HG02642 (cell line): ENCODE results near the gene STT3B.

Experiments used
- ATAC-seq: cut with Tn5 transposase; IDR thresholded peaks from one replicate; pipeline ENCODE4 v1.9.1; 2021; ENCODE audit warnings: mild to moderate bottlenecking; ENCODE audit not compliant: unreplicated experiment, poor library complexity

STT3B gene

DNA sequence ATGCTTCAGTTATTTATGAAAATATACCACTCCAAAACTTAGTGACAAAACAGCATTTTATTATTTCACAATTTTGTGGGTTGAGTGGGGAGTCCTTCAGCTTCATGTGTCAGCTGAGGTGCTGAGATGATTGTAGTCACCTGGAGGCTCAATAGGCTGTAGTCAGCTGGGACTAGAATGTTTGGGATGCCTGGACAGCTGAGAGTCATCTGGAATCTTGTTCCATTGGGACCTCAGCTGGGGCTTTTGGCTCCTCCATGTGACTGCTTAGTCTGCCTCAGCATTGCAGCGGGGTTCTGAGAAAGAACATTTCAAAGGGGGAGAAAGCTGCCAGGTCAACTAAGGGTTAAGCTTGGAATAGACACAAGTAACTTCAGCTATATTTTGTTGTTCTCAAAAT is 13.4 kb downstream of the STT3B start:
- no peak for ATAC-seq

DNA sequence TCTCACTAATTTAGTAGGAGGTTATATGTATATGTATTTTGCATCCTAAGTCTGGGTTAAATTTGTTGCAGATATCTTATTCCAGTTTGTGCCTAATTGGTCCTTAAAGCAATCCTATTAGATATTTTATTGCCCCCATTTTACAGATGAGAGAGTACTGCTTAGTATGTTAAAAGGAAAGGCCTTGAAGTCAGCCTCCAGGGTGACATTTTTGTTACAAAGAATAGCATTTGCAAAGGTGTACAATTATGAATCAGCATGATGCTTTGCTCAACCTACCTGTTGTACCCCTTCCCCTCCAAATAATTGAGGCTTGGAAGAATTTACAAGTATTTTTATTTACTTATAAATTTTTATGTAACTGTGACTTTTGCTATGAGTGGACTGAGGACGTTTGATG is 14.0 kb downstream of the STT3B start:
- ATAC-seq = no peak

DNA sequence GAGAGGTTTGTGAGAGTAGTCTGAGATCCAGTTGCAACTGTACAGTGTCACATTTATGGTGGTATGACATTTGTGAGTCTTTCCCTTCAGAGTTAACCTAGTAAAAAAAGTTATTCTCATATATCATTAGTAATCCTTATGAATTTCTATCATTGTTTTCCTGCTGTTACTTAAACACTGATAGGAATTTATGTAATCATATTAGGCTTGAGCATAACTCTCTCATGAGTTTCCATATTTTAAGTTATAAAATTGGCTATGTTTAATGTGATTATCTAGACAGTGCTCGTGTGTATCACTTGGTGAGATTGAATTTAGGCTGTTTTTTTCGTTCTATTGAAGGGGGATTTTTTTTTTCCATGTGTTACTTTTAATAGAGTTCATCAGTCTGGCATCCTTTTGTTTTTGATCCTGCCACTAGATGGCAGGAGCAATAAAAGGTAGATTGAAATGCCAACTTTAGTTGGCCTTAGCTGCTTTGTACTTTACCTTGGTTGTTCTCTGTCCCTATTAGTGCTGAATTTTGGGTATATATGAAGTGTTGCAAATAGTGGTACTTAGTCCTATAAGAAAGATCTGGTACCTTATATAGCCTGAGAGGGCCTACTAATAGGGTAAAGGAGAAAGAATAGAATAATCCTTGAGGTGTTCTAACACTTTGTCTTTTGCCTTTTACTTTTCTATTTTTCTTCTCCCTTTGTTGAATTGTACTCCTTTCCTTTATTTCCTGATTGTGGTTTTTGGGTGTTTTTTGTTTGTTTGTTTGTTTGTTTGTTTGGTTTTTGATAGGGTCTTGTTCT is 17.9 kb downstream of the STT3B start:
- no peak for ATAC-seq

DNA sequence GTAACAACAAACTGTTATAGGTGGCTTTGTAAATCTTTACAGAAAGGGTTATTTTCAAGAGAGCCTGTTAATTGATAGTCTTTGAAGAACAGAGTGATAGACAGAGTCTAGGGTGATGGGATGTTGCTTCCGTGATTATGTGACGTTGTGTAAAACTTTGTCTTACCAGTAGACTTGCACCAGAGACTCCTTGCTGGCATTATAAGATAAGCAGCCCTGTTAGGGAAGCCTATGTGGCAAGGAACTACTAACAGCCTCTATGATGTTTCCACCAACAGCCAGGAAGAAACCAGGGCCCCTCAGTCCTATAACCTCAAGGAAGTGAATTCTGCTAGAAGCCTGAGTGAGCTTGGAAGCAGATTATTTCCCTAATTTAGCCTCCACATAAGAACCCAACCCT is 18.9 kb downstream of the STT3B start:
- ATAC-seq = no peak

DNA sequence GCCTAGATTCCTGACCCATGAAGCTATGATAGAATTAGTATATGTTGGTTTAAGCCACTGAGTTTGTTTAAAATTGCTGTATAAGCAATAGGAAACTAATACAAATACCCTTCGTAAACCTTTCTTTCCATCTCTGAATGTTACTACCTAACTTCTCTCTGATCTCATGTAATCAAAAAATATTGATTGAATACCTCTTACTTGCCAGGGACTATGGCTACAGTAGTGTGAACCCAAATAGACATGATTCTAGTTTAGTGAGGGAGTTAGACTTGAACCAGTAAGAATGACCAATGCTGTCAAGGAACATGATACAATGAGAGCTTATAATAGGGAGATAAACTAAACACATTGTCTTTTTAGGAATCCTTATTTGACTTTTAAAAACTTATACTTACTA is 19.4 kb downstream of the STT3B start:
- ATAC-seq = no peak

DNA sequence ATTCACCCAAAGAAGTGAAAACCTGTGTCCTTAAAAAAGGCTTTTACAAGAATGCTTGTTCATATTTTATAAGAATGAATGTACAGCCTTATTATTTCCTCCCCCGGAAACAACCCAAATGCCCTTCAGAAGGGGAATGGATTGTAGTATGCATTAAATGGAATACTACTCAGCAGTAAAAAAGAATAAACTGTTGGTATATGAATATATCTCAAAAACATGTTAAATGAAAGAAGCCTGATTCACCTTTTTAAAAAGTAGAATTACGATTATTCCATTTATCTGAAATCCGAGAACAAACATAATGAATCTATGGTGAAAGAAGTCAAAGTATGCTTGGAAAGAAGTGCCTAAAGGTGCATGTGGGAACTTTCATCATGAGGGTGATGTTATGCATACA is 20.5 kb downstream of the STT3B start:
- ATAC-seq = no peak

DNA sequence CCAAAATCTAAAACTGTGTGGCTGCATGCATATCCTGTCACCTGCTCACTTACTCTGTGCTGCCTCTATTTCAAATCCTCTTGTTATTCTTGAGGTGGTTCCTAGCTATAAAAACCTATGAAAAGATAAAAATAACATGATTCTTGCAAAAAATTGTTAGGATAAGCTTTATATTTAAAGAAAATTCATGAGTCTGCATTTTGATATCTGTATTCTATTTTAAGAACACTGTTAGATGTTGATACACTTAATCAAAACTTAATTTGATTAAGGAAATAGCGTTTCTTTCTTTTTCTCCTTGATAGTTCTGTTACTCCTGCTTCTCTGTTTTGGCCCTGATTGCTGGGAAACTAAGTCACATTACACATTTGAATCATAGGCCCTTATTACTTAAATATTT is 22.5 kb downstream of the STT3B start:
- no peak for ATAC-seq

DNA sequence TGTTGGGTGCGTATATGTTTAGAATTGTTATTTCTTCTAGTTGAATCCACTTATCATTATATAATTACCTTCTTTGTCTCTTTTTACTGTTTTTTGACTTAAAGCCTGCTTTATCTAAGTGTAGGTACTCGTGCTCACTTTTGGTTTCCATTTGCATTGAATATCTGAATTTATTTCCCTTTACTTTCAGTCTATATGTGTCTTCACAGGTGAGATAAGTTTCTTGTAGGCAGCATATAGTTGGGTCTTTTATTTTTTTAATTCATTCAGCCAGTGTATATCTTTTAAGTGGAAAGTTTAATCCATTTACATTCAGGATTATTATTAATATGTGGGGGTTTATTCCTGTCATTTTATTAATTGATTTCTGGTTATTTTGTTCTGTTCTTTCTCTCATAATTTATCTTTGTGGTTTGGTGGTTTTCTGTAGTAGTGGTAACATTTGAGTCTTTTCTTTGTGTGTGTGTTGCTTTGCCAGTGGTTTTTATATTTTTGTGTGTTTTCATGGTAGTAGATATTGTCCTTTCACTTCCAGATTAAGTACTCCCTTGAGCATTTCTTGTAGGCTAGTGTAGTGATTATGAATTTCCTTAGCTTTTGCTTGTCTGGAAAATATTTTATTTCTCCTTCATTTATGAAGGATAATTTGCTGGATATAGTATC is 27.3 kb downstream of the STT3B start:
- ATAC-seq = no peak

DNA sequence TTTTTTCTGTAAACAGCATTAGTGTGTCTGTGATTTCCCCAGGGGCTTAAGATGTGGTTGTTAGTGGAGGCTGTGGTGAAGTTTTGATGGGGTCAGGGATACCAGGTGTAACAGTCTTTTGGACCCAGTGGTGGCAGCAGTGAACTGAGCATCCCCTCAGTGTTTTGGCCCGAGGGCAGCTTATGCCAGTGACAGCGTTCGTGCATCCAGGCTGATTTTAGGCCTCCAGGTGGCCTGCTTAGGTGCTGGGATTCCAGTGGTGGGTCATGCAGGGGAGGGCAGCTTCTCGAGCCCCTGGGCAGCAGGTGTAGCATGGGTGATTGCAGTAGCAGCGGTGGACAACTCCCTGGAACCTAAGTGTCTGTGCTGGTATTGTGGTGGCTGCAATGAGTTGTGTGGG is 29.2 kb downstream of the STT3B start:
- ATAC-seq = no peak

DNA sequence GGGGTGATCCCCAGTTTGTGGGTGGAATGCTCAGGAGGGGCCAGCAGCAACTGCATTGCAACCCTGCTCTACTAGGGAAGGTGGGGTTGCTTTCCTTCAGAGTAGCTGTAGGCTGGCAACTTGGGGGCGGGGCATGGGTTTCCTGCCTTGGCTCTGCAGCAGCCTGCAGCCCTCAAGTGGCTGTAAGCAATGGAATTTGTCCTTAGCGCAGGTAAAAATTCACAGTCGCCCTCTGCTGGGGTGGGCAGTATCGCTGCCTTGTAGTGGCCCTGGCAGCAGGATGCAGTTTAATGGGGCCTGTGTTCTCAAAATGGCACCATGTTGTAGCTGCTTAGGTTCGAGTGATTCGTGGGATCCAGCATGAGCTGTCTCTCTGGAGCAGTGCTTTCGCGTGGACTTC is 29.8 kb downstream of the STT3B start:
- ATAC-seq = no peak

DNA sequence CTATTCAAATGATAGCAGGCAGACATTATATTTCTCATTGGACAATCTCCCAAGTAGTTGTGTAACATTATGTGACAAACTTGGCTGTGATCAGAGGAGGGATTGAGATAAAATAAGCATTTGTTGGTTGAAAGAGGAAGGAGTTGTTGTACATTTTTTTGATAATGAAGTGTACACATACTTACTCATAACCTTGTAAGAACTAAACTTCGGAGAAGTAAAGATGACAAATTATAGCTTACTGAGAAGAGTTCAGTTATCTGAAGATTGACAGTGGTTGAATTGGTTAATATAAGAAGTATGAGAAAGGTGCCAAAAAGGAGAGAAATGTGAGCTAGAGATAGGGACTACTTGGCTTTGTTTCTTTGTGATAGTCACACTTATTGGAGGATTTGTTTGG is 32.6 kb downstream of the STT3B start:
- no peak for ATAC-seq

DNA sequence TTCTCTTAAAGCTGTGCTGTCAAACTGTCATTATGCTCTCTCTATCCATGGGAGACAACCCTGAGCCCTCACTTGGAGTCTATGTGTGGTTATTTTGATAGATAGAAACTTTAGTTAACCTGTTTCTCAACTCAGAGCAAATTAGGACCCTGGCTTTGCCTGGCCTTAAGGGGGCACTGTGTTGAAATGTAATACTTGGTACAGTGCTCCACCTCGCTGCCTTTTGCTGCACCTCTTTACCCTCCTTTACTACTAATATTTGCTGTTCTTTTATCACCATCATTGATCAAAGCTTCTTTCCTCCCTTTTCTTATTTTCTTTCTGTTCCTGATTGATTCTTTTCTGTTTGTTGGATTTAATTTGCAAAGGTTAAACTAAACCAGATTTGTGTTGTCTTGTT is 34.3 kb downstream of the STT3B start:
- peak; percentile 79 for ATAC-seq

DNA sequence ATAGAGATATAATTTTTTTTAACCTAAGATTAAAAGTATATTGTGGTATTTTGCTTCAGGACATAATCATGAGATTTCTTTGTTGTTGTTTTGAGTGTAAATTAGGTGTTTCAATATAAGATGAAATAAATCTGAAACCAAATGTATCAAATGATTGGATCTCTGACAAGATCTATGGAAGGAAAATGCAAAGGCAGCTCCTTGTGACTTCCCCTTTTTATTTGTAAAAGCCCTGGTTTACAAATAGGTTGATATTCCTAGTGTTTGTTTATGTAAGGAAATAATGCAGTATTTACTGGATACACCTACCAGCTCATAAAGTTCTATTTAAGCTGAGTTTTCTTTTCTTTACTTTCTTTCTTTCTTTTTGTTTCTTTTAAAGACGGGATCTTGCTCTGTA is 35.9 kb downstream of the STT3B start:
- no peak for ATAC-seq

DNA sequence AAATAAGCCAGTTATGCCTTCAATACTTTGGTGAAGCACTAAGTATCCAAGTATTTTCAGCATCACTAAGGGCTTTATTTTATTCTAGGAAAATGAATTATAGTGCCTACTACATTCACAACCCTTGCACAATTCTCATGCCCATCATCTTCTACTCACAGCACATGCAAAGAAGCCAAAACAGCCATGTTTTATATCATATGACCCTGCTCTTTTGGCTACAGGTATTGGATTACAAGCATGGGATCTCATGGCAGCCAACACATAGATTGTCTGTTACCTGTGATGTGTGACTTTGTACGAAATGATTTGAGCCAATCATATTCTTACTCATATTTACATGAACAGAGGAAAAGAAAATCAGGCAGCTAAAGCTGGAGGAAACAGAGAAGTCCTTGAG is 38.6 kb downstream of the STT3B start:
- no peak for ATAC-seq

DNA sequence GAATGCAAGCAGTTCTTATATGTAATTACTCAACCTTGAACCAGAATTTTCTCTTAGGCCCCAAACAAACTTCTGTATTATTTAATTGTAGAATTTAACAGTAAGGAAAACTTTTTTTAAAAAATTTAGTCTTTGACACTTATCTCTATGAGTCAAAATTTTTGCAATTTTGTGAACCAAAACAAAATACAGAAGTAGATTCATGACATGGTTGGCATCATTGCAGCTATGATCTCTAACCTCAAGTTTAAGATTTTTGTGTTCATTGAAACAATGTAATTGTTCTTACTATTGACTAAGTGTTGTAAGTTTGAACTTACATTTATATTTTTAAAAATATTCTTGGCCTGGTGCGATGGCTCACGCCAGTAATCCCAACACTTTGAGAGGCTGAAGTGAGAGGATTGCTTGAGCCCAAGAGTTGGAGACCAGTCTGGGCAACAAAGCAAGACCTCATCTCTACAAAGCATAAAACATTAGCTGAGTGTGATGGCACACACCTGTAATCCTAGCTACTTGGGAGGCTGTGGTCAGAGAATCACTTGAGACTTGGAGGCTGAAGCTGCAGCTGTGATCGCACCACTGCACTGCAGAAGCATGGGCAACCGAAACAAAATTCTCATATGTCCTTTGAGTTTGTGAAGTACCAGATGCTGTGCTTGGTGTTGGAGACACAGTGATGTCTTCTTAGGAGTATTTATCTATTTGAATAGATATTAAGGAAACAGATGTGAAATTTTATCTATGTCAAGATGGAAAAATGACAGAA is 39.7 kb downstream of the STT3B start:
- no peak for ATAC-seq

DNA sequence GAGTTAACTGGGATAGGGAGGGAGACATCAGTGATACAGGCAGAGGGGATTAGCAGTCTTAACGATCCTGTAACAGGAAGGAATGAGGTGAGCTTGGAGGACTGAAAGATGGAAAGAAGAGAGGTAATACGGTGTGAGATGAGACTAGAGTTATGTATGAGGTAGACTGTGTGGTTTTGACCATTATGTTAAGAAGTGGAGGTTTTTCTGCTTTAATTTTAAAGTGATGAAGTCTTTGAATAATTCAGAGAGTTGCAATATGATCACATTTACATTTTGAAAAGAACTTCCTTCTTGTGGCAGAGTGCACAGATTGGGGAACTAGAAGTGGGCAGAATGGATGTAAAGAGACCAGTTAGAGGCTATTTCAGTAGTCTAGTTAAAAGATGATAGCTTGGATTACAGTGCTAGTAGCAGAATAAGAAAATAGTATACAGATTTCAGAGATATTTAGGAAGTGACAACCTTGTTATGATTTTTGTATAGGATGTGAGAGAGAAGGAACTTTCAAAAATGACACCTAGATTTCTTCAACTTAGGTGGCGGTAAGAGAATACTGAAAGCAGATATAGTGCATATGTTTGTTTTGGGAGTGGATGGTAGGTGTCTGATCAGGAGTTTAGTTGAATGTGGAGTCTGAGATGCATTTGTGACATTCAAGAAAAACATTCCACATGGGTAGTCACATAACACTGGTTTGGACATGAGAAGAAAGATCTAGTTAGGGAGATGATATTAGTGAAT is 40.5 kb downstream of the STT3B start:
- ATAC-seq = no peak

DNA sequence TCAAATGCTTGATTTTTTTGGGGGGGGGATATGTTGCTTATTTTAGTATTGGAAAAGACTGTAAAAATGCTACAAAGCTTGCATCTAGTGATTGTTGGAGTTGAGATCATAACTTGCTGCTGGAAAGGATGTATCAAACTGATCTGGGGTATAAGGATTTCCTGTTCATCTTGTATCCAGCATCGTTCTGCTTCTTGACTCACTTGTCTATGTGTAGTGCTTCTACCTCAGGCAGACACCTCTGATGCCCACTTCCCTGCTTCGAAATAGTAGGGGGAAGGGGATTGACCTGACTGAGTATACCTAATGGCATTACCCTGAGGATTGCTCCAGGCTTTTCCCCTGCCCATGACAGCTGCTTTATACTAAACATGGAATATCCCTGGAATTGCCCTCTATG is 42.7 kb downstream of the STT3B start:
- no peak for ATAC-seq

DNA sequence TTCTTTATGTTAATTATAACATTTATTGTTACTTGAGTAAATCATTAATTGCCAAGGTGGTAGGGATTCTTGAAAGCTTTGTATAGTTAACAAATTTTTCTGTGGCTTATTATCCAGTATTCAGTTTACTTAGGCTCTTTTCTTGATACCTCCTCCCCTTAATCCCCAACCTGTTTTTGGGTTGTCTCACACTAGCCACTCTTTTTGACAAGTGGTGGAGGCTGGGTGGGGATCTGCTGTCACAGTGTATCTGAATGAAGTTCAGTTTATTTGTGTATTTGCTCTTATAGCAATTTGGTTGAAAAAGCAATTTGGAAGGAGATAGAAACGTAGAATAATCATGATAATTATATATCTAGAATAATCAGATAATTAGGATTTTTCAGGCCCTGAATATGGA is 43.8 kb downstream of the STT3B start:
- no peak for ATAC-seq

DNA sequence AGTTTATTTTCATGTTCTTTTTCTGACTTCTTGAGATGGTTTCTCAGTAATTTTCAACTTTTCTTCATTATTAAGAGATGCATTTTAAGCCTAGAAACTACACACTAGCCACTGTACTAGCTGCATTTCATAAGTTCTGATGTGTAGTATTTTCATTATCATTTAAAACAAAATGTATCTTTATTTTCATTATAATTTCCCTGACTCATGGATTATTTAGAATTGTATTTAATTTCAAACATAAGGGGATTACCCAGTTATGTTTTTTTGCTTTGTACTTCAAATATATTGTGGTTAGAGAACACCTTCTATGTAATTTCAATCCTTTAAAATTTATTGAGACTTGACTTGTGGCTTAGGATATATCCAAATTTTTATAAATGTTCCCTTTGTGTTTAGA is 44.5 kb downstream of the STT3B start:
- no peak for ATAC-seq

DNA sequence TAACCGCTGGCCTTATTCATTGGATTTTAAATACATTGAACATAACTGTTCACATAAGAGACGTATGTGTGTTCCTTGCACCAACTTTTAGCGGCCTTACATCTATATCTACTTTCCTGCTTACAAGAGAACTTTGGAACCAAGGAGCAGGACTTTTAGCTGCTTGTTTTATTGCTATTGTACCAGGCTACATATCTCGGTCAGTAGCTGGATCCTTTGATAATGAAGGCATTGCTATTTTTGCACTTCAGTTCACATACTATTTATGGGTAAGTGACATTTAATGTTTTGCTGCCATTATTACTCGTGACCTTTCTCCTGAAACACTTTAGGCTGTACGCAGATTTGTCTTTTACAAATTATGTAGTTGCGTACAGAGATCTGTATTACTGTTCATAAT is 47.1 kb downstream of the STT3B start:
- no peak for ATAC-seq

DNA sequence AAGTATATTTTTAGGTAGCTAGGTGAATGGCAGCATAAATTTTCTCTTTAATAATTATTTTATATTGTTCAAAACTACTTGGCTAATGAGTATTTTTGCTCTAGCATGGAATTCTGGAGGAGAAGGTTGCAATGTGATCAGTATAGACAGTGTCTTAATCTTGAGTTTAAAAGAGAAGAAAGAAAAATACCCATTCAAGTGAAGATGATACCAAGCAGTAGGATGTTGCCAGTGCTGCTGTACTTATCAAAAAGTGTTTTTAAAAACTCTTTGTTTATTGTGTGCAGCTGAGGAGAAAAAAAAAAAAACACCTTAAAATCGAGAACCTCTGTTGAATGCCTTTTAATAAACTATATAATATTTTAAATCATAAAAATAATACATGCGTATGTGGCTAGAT is 47.9 kb downstream of the STT3B start:
- no peak for ATAC-seq
